Testis (tissue), 3 donors: ENCODE results near the gene MACROD2. TPM values are rescaled to one million over a fixed set of nuclear protein-coding genes. Genes with fewer than 3 reads are reported as not detected.

Experiments
- DNase-seq: peaks from one replicate; pipeline ENCODE4 v3.0.0-alpha.2; 2019
- H3K27ac ChIP-seq, 2 donors: fragments of 200-600 bp; sonication (generic); one replicate each; pipeline ENCODE4 v1.5.1; 2019
- H3K27me3 ChIP-seq: fragments of 200-600 bp; sonication (generic); one replicate; pipeline ENCODE4 v1.5.1; 2019
- H3K36me3 ChIP-seq: fragments of 200-600 bp; sonication (generic); one replicate; pipeline ENCODE4 v1.5.1; 2017; ENCODE audit warnings: low read depth; ENCODE audit errors: missing control alignments
- H3K4me1 ChIP-seq: fragments of 200-600 bp; sonication (generic); one replicate; pipeline ENCODE4 v1.5.1; 2019
- H3K4me3 ChIP-seq, 2 donors: fragments of 200-600 bp; sonication (generic); one replicate each; pipeline ENCODE4 v1.5.1; 2017 to 2019
- H3K9me3 ChIP-seq: fragments of 200-600 bp; sonication (generic); one replicate; pipeline ENCODE4 v1.5.1; 2017
- CTCF ChIP-seq, 3 experiments: fragments of 450-650 bp in 2 of 3; fragments of 200-600 bp in 1 of 3; sonication (generic) in 1 of 3; IDR thresholded peaks; one replicate each; pipeline ENCODE4 v1.5.1; 2016 to 2019; ENCODE audit warnings: antibody characterized with exemption in 3 of 3, mild to moderate bottlenecking in 2 of 3, moderate library complexity in 1 of 3
- POLR2A ChIP-seq: fragments of 450-650 bp; IDR thresholded peaks from one replicate; pipeline ENCODE4 v1.6.1; 2017; ENCODE audit warnings: antibody characterized with exemption, mild to moderate bottlenecking, moderate library complexity
- WGBS, 2 donors: methylation state at CpG; one replicate each; pipeline ENCODE4 v1.1.5; 2018; 5-methylcytosine and 5-hydroxymethylcytosine counted together
- intact Hi-C: fragments of 100-400 bp; cut with DNase I; formaldehyde crosslinking; loops from one replicate; pipeline ENCODE4 v1.15.1; 2023; ENCODE audit warnings: low total_unique reads
- polyA plus RNA-seq: library from polyadenylated mRNA; stranded (reverse); fragments of 350-450 nt; fragmentation: Illumina TruSeq; extraction: RNeasy Lipid Tissue Mini Kit (QIAGEN cat#74804); gene quantifications from one replicate; pipeline ENCODE4 v1.2.3, GENCODE V29; 2014; ENCODE audit warnings: low read depth, low replicate concordance; ENCODE audit not compliant: insufficient read depth
- total RNA-seq, 2 donors: library from RNA; depleted of rRNA; stranded (reverse); fragments of >200 nt; gene quantifications; one replicate each; pipeline ENCODE4 v1.2.3, GENCODE V29; 2016

MACROD2 gene
- total and polyA plus RNA-seq, 3 donors from 2014 or later, result 12.6 to 20.6 (median 16.8) TPM

GRCh38 chr20:15345287-15345686 is 1350.0 kb downstream of the MACROD2 start:
- H3K27me3 ChIP-seq, result no peaks in the 10 kb centered on the region
- no peaks in the 10 kb centered on the region for H3K9me3 ChIP-seq
- TF ChIP-seq CTCF (IDR thresholded peaks at IDR 0.05) (no peak), POLR2A (no peak)
- no peak for DNase-seq
- H3K4me1 ChIP-seq, result no peaks in the 10 kb centered on the region
- H3K36me3 ChIP-seq, result no peaks in the 10 kb centered on the region
- no peak overlapping the region for H3K27ac ChIP-seq
- intact Hi-C loops, result no loop called here
- 100% methylated on average over 2 of the region's 2 CpGs for WGBS, 2 donors
- no peak overlapping the region for H3K4me3 ChIP-seq

- 86% methylated on average over 3 of the region's 3 CpGs for WGBS, 2 donors
- no peaks in the 10 kb centered on the region for H3K4me1 ChIP-seq
- H3K27ac ChIP-seq, result no peak overlapping the region
- DNase-seq, result no peak
- H3K9me3 ChIP-seq, result no peaks in the 10 kb centered on the region
- intact Hi-C loops, result no loop called here
- no peak for TF ChIP-seq POLR2A
- no peak for TF ChIP-seq CTCF (IDR thresholded peaks at IDR 0.05)
- no peak overlapping the region for H3K4me3 ChIP-seq
- H3K36me3 ChIP-seq, result no peaks in the 10 kb centered on the region
- H3K27me3 ChIP-seq, result no peaks in the 10 kb centered on the region
Observed at GRCh38 chr20:15346657-15347280, 1351.5 kb downstream of the MACROD2 start.

GRCh38 chr20:15359056-15359455 is 1363.7 kb downstream of the MACROD2 start:
- H3K4me3 ChIP-seq, result no peak overlapping the region
- intact Hi-C loops, result no loop called here
- no peak for DNase-seq
- H3K27me3 ChIP-seq, result no peaks in the 10 kb centered on the region
- TF ChIP-seq POLR2A (no peak), CTCF (IDR thresholded peaks at IDR 0.05) (no peak)
- WGBS, 2 donors, result 83 to 87% methylated on average over 2 of the region's 2 CpGs
- H3K27ac ChIP-seq, result no peak overlapping the region
- no peaks in the 10 kb centered on the region for H3K4me1 ChIP-seq
- no peaks in the 10 kb centered on the region for H3K9me3 ChIP-seq
- H3K36me3 ChIP-seq, result no peaks in the 10 kb centered on the region

- DNase-seq, result no peak
- Histone ChIP-seq H3K36me3 (no peaks in the 10 kb centered on the region), H3K4me1 (no peaks in the 10 kb centered on the region), H3K9me3 (no peaks in the 10 kb centered on the region), H3K27ac (no peak overlapping the region), H3K27me3 (no peaks in the 10 kb centered on the region), H3K4me3 (no peak overlapping the region)
- TF ChIP-seq CTCF (IDR thresholded peaks at IDR 0.05), result no peak
- TF ChIP-seq POLR2A, result no peak
- intact Hi-C loops, result no loop called here
- 70 to 82% methylated on average over 1 of the region's 1 CpG for WGBS, 2 donors
Observed at GRCh38 chr20:15362849-15363248, 1367.5 kb downstream of the MACROD2 start.

- no peak for DNase-seq
- H3K27ac ChIP-seq, result no peak overlapping the region
- no peaks in the 10 kb centered on the region for H3K4me1 ChIP-seq
- WGBS, 2 donors, result 45 to 65% methylated on average over 2 of the region's 2 CpGs
- no peaks in the 10 kb centered on the region for H3K9me3 ChIP-seq
- TF ChIP-seq CTCF (IDR thresholded peaks at IDR 0.05) (no peak), POLR2A (no peak)
- H3K4me3 ChIP-seq, result no peak overlapping the region
- intact Hi-C loops, result no loop called here
- H3K27me3 ChIP-seq, result no peaks in the 10 kb centered on the region
- no peaks in the 10 kb centered on the region for H3K36me3 ChIP-seq
Observed at GRCh38 chr20:15364781-15365180, 1369.5 kb downstream of the MACROD2 start.
